ENCODE data around the gene TSHZ1.

TSHZ1 gene

GRCh38 chr18:75249672-75250470, 39.3 kb downstream of the TSHZ1 start:
- no peak for DNase-seq

- DNase-seq = no peak
These were observed 39.8 kb downstream of the TSHZ1 start for GRCh38 chr18:75250471-75250821.

GRCh38 chr18:75251466-75251865, 40.9 kb downstream of the TSHZ1 start:
- DNase-seq = no peak

GRCh38 chr18:75252136-75252535, 41.5 kb downstream of the TSHZ1 start:
- DNase-seq = no peak

- no peak for DNase-seq
These were observed 42.4 kb downstream of the TSHZ1 start for GRCh38 chr18:75253043-75253442.

- no peak for DNase-seq
These were observed 43.2 kb downstream of the TSHZ1 start for GRCh38 chr18:75253784-75254183.

- peak; percentile 15 for DNase-seq
These were observed 44.5 kb downstream of the TSHZ1 start for GRCh38 chr18:75255094-75255493.

- DNase-seq = no peak
These were observed 45.8 kb downstream of the TSHZ1 start for GRCh38 chr18:75256376-75256775.

GRCh38 chr18:75257605-75258004, 47.0 kb downstream of the TSHZ1 start:
- DNase-seq = no peak

- no peak for DNase-seq
These were observed 51.0 kb downstream of the TSHZ1 start for GRCh38 chr18:75261430-75262223.

- no peak for DNase-seq
These were observed 51.9 kb downstream of the TSHZ1 start for GRCh38 chr18:75262511-75262910.

- no peak for DNase-seq
These were observed 53.6 kb downstream of the TSHZ1 start for GRCh38 chr18:75264195-75264594.

GRCh38 chr18:75264926-75265597, 54.5 kb downstream of the TSHZ1 start:
- peak; percentile 13 for DNase-seq

GRCh38 chr18:75265872-75266271, 55.3 kb downstream of the TSHZ1 start:
- DNase-seq = no peak

GRCh38 chr18:75267643-75268363, 57.2 kb downstream of the TSHZ1 start:
- no peak for DNase-seq

GRCh38 chr18:75268364-75268646, 57.7 kb downstream of the TSHZ1 start:
- DNase-seq = no peak

- DNase-seq = peak; percentile 64
These were observed 58.6 kb downstream of the TSHZ1 start for GRCh38 chr18:75269124-75269680.

- DNase-seq = no peak
These were observed 59.1 kb downstream of the TSHZ1 start for GRCh38 chr18:75269696-75270095.

GRCh38 chr18:75271952-75272351, 61.4 kb downstream of the TSHZ1 start:
- no peak for DNase-seq

GRCh38 chr18:75273817-75274216, 63.2 kb downstream of the TSHZ1 start:
- DNase-seq = no peak

GRCh38 chr18:75275226-75275625, 64.6 kb downstream of the TSHZ1 start:
- no peak for DNase-seq

GRCh38 chr18:75276818-75277609, 66.4 kb downstream of the TSHZ1 start:
- DNase-seq = no peak
